Left renal cortex interstitium (tissue), 4 donors: ENCODE results near the gene ARHGAP24. TPM values are rescaled to one million over a fixed set of nuclear protein-coding genes. Genes with fewer than 3 reads are reported as not detected.
"Not testable (repeated sequence)": the region's sequence is repeated elsewhere in the genome, so short reads cannot be mapped to it uniquely, and the experiment has no call there.

ENCODE experiments used
- DNase-seq, 4 donors: peaks; one replicate each; pipeline ENCODE4 v3.0.0-alpha.2; 2013; ENCODE audit warnings: low read depth in 4 of 4, low spot score in 2 of 4, missing footprints in 1 of 4
- polyA plus RNA-seq, 4 donors: library from polyadenylated mRNA; unstranded; fragments of 120-200 nt; gene quantifications; one replicate each; pipeline ENCODE4 v1.2.1, GENCODE V29; 2013; ENCODE audit not compliant: insufficient read length in 4 of 4

Gene ARHGAP24
- polyA plus RNA-seq, 4 donors = 101 to 133 (median 109) TPM

- DNase-seq = no peak
Observed at GRCh38 chr4:85798012-85798770, 323.2 kb downstream of the ARHGAP24 start.

- no peak for DNase-seq
Observed at GRCh38 chr4:85803856-85804255, 328.9 kb downstream of the ARHGAP24 start.

GRCh38 chr4:85805891-85806290, 330.9 kb downstream of the ARHGAP24 start:
- DNase-seq = no peak

- no peak for DNase-seq
Observed at GRCh38 chr4:85806334-85806733, 331.4 kb downstream of the ARHGAP24 start.

GRCh38 chr4:85807247-85807950, 332.4 kb downstream of the ARHGAP24 start:
- no peak for DNase-seq

- DNase-seq = no peak
Observed at GRCh38 chr4:85808104-85808503, 333.2 kb downstream of the ARHGAP24 start.

- DNase-seq = no peak
Observed at GRCh38 chr4:85808864-85809263, 333.9 kb downstream of the ARHGAP24 start.

- DNase-seq = no peak
Observed at GRCh38 chr4:85812776-85813175, 337.8 kb downstream of the ARHGAP24 start.

GRCh38 chr4:85815796-85816459, 341.0 kb downstream of the ARHGAP24 start:
- DNase-seq = no peak

- no peak for DNase-seq
Observed at GRCh38 chr4:85818700-85819099, 343.8 kb downstream of the ARHGAP24 start.

- not testable (repeated sequence) for DNase-seq
Observed at GRCh38 chr4:85820101-85820500, 345.2 kb downstream of the ARHGAP24 start.

- no peak for DNase-seq
Observed at GRCh38 chr4:85821688-85822455, 346.9 kb downstream of the ARHGAP24 start.

- no peak for DNase-seq
Observed at GRCh38 chr4:85823295-85823694, 348.3 kb downstream of the ARHGAP24 start.

- no peak for DNase-seq
Observed at GRCh38 chr4:85824166-85824945, 349.4 kb downstream of the ARHGAP24 start.

GRCh38 chr4:85826060-85826678, 351.2 kb downstream of the ARHGAP24 start:
- peak; percentile 68 to 89 (median 82) for DNase-seq

GRCh38 chr4:85828027-85828890, 353.3 kb downstream of the ARHGAP24 start:
- DNase-seq = peak in 1 of 4 donors; percentile 80

- DNase-seq = no peak
Observed at GRCh38 chr4:85829276-85830051, 354.5 kb downstream of the ARHGAP24 start.

- no peak for DNase-seq
Observed at GRCh38 chr4:85831647-85832046, 356.7 kb downstream of the ARHGAP24 start.
